ENCODE data around the gene PTPRH.

PTPRH gene

DNA sequence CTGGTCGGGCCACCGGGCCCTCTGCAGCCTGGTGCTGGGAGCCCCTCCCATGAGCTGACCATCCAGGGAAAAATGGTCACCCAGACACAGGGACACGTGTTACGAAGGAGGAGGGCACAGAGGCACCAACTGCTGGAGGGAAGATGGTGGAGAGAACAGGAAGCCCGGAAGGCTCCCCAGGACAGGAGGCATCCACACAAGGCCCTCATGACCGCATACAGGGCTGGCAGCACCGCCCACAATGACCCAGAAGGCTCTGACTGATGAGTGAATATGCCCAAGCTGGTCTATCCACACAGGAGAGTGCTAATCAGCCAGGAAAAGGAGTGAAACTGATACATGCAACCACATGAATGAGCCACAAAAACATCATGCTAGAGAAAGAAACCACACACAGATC lies 33.2 kb upstream of the PTPRH start:
- H3K4me3 ChIP-seq (ENCODE audit: low read depth, low read length, poor library complexity, severe bottlenecking) = no peak overlapping the region
- H3K36me3 ChIP-seq (ENCODE audit: insufficient read depth, low read length) = peaks cover 99% of the 10 kb centered on the region
- no peak overlapping the region for H2AFZ ChIP-seq (ENCODE audit: low read length)
- no peaks in the 10 kb centered on the region for H3K9me2 ChIP-seq (ENCODE audit: low read depth, low read length)
- H3K27me3 ChIP-seq (ENCODE audit: insufficient read depth, low read length) = no peaks in the 10 kb centered on the region
- H3K4me2 ChIP-seq (ENCODE audit: low read length) = no peak overlapping the region
- no peaks in the 10 kb centered on the region for H3K4me1 ChIP-seq (ENCODE audit: insufficient read depth, low read length, severe bottlenecking)
- no peaks in the 10 kb centered on the region for H3F3A ChIP-seq (ENCODE audit: insufficient read depth, low read length)
- H3K79me2 ChIP-seq (ENCODE audit: insufficient read depth, low read length) = 0 out of 2 replicates have a peak, but pooled peaks cover 1% of the 10 kb centered on the region
- no peaks in the 10 kb centered on the region for H4K20me1 ChIP-seq (ENCODE audit: insufficient read depth, low read length)
- no peaks in the 10 kb centered on the region for H3K9me3 ChIP-seq (ENCODE audit: low read length)
- H3K27ac ChIP-seq (ENCODE audit: low read depth, low read length, poor library complexity, severe bottlenecking) = no peak overlapping the region
- TF ChIP-seq, protein P1, sequence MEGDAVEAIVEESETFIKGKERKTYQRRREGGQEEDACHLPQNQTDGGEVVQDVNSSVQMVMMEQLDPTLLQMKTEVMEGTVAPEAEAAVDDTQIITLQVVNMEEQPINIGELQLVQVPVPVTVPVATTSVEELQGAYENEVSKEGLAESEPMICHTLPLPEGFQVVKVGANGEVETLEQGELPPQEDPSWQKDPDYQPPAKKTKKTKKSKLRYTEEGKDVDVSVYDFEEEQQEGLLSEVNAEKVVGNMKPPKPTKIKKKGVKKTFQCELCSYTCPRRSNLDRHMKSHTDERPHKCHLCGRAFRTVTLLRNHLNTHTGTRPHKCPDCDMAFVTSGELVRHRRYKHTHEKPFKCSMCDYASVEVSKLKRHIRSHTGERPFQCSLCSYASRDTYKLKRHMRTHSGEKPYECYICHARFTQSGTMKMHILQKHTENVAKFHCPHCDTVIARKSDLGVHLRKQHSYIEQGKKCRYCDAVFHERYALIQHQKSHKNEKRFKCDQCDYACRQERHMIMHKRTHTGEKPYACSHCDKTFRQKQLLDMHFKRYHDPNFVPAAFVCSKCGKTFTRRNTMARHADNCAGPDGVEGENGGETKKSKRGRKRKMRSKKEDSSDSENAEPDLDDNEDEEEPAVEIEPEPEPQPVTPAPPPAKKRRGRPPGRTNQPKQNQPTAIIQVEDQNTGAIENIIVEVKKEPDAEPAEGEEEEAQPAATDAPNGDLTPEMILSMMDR (IDR thresholded peaks at IDR 0.05; ENCODE audit: low read length) = no peak
- TF ChIP-seq EZH2 (IDR thresholded peaks at IDR 0.05; ENCODE audit: borderline replicate concordance, low read length) = no peak
- no peak overlapping the region for H3K9ac ChIP-seq (ENCODE audit: low read length)

DNA sequence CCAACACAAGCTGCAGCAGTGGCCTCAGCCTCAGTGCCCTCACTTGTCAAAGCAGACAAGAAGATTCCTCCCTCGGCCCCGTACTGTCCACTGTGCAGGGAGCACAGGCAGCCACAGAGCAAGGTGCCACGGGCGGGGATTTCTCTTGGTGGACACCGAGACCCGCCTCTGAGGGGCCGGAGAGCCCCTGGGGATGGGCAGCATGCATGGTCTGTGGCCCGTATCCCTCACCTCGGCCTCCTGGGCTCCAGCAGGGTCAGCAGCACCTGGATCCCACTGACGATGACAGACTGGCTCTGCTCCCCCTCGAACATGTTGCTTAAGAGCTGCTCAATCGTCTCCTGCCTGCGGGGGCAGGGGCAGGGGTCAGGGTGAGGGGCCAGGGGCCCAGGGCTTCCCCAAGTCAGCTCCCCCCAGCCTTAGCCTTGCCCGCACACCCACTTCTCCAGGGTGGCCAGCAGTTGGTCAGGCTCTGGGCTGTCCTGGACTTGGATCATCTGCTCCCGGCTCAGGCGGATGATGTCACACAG lies 32.7 kb upstream of the PTPRH start:
- H3K4me2 ChIP-seq (ENCODE audit: low read length) = no peak overlapping the region
- no peaks in the 10 kb centered on the region for H3K79me2 ChIP-seq (ENCODE audit: insufficient read depth, low read length)
- no peaks in the 10 kb centered on the region for H3K4me1 ChIP-seq (ENCODE audit: insufficient read depth, low read length, severe bottlenecking)
- no peak overlapping the region for H3K4me3 ChIP-seq (ENCODE audit: low read depth, low read length, poor library complexity, severe bottlenecking)
- no peaks in the 10 kb centered on the region for H3F3A ChIP-seq (ENCODE audit: insufficient read depth, low read length)
- H3K27ac ChIP-seq (ENCODE audit: low read depth, low read length, poor library complexity, severe bottlenecking) = no peak overlapping the region
- TF ChIP-seq EZH2 (IDR thresholded peaks at IDR 0.05; ENCODE audit: borderline replicate concordance, low read length) = no peak
- TF ChIP-seq, protein P1 (IDR thresholded peaks at IDR 0.05; ENCODE audit: low read length) = no peak
- H4K20me1 ChIP-seq (ENCODE audit: insufficient read depth, low read length) = no peaks in the 10 kb centered on the region
- no peak overlapping the region for H2AFZ ChIP-seq (ENCODE audit: low read length)
- H3K27me3 ChIP-seq (ENCODE audit: insufficient read depth, low read length) = no peaks in the 10 kb centered on the region
- H3K9me2 ChIP-seq (ENCODE audit: low read depth, low read length) = no peaks in the 10 kb centered on the region
- H3K9ac ChIP-seq (ENCODE audit: low read length) = no peak overlapping the region
- H3K9me3 ChIP-seq (ENCODE audit: low read length) = no peaks in the 10 kb centered on the region
- peaks cover 99% of the 10 kb centered on the region for H3K36me3 ChIP-seq (ENCODE audit: insufficient read depth, low read length)

DNA sequence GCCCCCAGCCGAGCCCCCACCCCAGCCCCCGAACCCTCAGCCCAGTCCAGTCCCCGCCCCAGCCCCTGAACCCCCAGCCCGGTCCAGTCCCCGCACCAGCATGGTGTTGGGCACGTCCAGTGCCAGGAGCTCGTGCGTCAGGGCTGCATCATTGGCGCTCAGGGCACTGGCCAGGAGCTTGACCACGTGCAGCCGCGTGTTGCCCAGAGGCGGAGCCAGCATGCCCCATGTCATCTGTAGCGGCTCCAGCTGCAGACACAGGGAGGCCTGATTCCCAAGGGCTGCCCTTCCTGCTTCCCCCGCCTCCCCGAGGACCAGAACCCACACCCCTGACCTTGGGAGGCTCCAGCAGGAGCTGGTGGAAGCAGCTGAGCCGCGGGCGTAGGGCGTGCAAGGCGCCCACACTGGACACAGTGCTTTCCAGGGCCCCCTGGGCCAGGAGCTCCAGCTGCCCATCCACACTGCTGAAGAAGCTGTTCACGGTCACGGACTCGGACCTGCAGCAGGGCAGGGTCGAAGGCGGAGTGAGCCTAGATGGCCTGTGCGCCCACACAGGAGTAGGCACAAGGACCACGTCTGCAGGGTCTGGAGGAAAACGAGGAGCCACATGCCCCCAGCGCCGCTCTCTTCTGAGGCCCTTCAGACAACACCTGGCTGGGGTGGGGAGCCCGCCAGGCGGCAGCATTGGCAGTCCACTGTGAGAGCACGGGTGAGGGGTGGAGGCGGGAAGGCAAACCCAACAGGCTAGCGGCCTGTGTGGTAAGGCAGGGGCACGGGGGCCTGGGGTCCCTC lies 32.0 kb upstream of the PTPRH start:
- TF ChIP-seq, protein P1 (IDR thresholded peaks at IDR 0.05; ENCODE audit: low read length) = no peak
- no peak for TF ChIP-seq EZH2 (IDR thresholded peaks at IDR 0.05; ENCODE audit: borderline replicate concordance, low read length)
- Histone ChIP-seq H3K9me2 (ENCODE audit: low read depth, low read length) (no peaks in the 10 kb centered on the region), H3F3A (ENCODE audit: insufficient read depth, low read length) (no peaks in the 10 kb centered on the region), H4K20me1 (ENCODE audit: insufficient read depth, low read length) (no peaks in the 10 kb centered on the region), H3K36me3 (ENCODE audit: insufficient read depth, low read length) (peaks cover 99% of the 10 kb centered on the region), H3K9me3 (ENCODE audit: low read length) (no peaks in the 10 kb centered on the region), H3K79me2 (ENCODE audit: insufficient read depth, low read length) (no peaks in the 10 kb centered on the region), H3K27ac (ENCODE audit: low read depth, low read length, poor library complexity, severe bottlenecking) (no peak overlapping the region), H3K4me1 (ENCODE audit: insufficient read depth, low read length, severe bottlenecking) (no peaks in the 10 kb centered on the region), H2AFZ (ENCODE audit: low read length) (no peak overlapping the region), H3K9ac (ENCODE audit: low read length) (no peak overlapping the region), H3K4me2 (ENCODE audit: low read length) (no peak overlapping the region), H3K27me3 (ENCODE audit: insufficient read depth, low read length) (no peaks in the 10 kb centered on the region), H3K4me3 (ENCODE audit: low read depth, low read length, poor library complexity, severe bottlenecking) (no peak overlapping the region)

Measured in OCI-LY1 (cell line).